G401 (cell line): Measurements from ENCODE around the gene IL10RA. TPM values are rescaled to one million over a fixed set of nuclear protein-coding genes. Genes with fewer than 3 reads are reported as not detected.
"Not testable (repeated sequence)": the region's sequence is repeated elsewhere in the genome, so short reads cannot be mapped to it uniquely, and the experiment has no call there.

Experiments
- DNase-seq: peaks from one replicate; pipeline ENCODE4 v3.0.0-alpha.2; 2015; ENCODE audit warnings: low spot score
- in situ Hi-C: cut with HindIII; loops from 2 replicates; pipeline ENCODE4 v1.10.0; 2016; ENCODE audit warnings: low sequenced_read_pairs, mixed read lengths
- total RNA-seq: library from RNA; depleted of rRNA; stranded (reverse); fragments of >200 nt; shearing (Covaris generic); gene quantifications from 2 replicates; pipeline ENCODE4 v1.2.3, GENCODE V29; 2014

Gene IL10RA
- total RNA-seq, 1 experiment from 2014 or later: not detected

DNA sequence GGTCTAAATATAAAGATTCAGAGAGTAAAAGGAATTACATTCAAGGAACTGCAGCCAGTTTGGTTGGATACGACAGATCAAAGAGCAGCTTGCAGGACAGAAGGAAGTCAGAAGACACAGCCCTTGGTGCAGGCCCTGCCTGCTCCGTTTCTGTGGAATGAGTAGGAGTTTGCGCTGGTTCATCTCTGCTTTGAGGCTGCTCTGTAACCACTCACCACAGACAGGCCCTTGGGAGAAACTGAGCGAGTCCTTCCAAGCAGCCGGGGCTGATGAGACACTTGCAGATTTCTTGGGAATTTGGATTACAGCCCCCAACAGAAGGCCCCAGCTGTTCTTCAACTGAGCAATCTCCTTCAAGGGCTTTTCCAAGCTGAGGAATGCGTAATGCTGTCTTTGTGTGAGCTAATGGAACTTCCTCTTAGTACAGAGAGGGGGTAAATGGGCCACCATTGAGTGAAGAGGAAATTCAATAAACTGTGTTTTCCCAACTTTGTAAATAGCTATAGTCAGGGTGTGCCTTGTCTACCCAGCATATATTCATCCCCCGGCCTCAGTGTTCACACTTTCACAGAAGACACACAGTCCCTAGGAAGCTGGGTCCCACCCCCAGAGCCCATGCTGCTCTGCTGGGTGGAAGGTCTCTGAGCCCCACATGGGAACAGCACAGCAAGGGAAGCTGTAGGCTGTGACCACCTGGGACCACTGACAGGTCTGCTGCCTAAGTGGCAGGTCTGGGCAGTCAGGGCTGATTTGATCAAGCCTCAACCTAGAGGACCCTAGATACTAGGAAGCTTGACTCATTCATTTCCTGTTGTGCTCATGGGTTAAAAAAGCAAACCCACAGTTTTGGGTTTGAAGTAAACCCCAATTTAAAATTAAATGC is 16.6 kb downstream of the IL10RA start:
- in situ Hi-C loops: no loop called here
- DNase-seq: no peak

- in situ Hi-C loops: no loop called here
- DNase-seq: no peak
These were observed 17.3 kb downstream of the IL10RA start for GRCh38 chr11:118003456-118003855.

DNA sequence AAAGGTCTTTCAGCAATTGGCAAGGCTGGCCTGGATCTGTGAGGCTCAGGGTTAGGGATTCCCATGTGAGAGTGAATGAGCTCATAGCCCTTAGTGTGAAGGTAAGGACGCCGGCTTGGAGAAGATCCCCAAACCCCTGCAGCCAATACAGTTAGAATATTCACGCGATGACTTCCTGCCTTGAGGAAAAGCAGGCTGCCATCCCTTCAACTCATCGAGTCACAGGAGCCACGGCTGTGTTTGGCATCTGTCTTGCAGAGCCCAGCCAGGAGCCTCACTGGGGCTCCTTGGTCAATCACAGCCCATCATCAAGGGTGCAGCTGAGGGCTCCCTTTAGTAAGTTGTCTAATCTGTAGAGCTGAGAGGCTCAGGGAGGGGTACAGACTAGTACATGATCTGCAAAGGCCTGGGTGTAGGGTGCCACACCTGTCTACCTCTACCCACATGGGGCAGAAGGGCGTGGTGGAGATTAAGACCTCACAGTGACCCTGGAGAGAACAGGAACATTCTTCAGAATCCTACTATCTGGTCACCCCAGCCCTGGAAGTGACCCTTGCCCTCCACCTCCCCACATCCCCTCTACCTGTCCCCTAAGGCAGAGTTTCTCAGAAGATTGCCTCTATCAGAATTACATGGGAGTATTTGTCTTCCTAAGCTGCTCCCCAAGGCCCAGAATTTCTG is 18.5 kb downstream of the IL10RA start:
- DNase-seq: no peak
- in situ Hi-C loops: no loop called here

DNA sequence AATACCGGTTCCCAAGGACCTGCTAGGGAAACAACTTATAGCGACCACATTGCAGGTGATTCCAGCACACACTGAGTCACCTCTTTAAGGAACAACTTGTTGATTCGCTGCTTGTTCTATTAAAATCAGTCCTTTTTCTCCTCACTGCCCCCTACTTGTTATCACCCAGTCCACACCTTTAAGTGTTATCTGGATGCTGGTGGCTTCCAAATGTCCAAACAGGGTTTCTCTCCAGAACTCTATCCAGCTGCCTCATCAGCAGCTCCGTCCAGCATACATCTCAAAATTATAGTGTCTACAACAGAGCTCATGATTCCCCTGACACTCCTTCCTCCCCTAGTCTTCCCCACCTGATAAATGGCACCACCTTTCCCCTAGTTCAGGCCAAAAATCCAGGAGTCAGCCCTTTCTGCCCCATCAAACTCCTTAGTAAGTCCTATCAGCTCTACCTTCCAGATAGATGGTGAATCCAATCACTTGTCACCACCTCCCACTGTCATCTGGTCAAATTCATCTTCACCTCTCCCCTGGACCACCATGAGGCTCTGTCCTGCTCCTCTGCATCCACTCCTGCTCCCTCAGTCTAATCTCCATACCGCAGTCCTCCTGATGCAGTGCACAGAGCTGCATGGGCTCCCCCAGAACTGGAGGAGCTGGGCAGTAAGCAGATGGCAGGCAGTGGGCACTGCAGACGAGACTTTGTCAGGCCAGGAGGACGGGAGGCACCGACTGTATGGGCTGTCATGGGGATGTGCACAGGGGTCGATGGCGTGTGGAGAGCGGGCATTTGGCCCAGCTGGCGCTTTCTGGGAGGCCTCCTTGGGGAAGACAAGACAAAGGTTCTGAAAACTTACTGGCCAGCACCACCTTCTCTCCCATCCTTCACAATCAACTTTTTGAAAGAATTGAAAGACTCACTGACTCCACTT is 19.3 kb downstream of the IL10RA start:
- no peak for DNase-seq
- in situ Hi-C loops: no loop called here

- no peak for DNase-seq
- in situ Hi-C loops: no loop called here
These were observed 19.9 kb downstream of the IL10RA start for GRCh38 chr11:118006153-118006534.

GRCh38 chr11:118007040-118007439 is 20.8 kb downstream of the IL10RA start:
- no peak for DNase-seq
- in situ Hi-C loops: no loop called here

GRCh38 chr11:118007563-118008270 is 21.5 kb downstream of the IL10RA start:
- in situ Hi-C loops: not testable (repeated sequence)

DNA sequence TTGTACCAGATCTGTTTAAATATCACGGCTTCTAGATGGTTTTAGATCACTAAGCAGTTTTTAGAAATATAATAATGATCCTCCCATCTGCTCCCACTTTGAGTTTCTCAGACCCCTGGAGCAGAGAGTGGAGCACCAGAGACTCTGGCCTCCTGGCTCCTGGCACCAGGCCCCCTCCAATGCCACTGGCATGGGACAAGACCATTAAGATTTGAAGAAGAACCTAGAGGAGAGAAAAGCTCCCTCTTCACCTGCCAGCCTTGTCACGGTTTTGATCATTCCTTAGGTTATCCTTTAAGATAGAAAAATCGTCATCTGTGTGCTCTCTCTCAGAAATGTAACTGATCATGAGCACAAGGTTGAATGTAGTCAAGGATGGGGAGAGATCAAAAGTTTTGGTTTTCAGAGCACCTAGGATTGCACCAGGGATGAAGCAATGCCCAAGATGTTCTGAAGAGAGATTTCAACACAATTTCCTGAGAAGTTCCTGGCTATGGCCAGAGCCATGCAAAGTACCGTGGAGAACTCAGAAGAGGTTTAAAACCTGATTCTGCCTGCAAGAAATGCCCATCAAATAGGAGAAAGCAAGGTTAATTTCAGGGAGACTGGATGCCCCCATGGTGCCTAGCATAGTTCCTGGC is 22.2 kb downstream of the IL10RA start:
- no peak for DNase-seq
- in situ Hi-C loops: no loop called here

More at GRCh38 chr11:118007563-118008270, 21.5 kb downstream of the IL10RA start:
- DNase-seq: not testable (repeated sequence)

DNA sequence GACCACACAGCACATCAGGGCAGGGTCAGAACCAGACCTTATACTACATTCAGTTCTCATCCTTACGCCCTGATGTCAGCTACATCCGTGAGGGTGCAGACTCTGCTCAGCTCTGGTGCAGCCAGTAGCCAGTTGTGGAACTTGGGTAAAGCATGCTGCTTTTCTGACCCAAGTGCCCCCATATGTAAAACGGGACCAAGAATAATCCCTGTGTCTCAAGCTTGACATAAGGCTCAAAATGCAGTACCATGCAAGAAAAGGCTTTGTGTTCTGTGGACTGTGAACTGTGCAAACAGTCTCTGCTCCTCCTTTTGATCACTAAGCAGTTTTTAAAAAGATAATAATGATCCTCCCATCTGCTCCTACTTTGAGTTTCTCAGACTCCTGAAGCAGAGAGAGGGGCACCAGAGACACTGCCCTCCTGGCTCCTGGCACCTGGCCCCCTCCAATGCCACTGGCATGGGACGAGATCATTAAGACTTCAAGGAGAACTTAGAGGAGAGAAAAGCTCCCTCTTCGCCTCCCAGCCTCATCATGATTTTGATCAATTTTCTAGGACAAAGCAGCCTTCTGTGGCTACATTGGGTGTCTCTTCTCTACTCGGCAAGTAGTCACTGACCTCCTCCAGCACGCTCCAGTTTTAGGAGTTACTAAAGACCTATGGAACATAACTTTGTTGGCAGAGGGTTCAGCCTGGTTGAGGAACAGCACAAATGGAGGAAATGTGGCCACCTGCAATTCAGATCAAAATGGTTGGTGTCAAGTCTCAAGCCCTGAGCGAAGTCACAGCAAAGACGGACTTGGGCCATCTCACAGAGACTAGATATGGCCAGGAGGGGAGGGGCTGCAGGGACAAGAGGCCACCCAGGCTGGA is 23.9 kb downstream of the IL10RA start:
- in situ Hi-C loops: no loop called here
- no peak for DNase-seq

DNA sequence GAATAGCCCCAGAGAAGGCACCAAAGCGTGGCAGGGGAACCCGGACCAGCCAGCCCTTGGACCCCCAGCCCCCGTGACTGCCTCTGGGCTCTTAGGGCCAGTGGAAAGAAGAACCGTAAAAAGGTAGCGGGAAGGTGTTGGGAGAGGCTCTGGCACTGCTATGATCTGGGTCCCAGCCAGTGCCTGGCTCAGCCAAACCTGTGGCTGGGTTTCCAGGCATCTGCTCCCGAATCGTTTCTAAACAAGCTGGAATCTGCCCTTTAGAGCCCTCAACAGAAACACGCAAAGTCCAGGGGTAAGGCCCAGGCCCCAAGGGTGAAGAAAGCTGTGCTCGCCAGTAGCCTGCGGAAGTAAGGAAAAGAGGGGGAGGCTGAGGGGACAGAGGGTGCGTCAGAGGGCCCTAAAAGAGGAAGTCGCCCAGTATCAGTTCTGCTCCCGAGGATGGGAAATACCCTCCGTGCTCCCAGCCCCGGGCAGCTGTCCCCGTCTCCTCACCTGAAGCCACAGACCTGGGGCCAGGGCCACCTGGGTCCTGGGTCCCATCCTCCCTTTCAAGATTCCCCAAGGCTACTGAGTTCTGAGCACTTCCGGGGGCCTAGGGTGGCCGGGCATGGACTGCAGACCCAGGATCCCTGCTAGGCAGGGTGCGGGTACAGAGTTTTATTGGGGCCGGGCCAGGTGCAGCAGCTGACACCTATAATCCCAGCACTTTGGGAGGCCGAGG is 24.7 kb downstream of the IL10RA start:
- peak; percentile 27 for DNase-seq
- in situ Hi-C loops: no loop called here

DNA sequence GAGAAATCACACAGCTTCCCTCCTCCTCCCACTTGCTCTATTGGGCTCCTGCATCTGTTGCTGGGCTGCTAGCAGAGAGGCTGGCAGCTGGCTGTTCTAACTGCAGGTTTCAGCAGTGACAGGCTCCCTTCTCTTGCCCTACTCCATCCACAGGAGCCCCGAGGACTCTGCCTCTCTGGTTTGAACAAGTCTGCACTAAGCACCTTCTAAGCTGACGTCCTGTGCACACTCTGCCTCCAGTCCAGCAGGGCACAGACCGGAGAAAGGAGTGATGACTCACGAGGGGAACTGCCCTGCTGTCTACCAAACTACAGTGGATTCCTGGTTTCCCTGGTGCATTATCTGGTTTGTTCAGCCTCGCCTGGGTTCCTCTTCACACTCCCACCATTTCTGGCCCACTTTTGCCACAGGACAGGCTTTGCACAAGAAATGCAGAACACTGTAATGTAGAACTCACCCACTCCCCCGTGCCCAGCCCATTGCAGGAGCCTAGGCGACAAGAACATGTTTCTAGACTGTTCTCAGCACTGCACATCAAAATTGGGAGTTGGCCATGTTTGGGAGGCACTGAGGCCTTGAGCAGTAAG is 26.0 kb downstream of the IL10RA start:
- no peak for DNase-seq
- in situ Hi-C loops: no loop called here

GRCh38 chr11:118014022-118014421 is 27.8 kb downstream of the IL10RA start:
- no peak for DNase-seq
- in situ Hi-C loops: no loop called here

DNA sequence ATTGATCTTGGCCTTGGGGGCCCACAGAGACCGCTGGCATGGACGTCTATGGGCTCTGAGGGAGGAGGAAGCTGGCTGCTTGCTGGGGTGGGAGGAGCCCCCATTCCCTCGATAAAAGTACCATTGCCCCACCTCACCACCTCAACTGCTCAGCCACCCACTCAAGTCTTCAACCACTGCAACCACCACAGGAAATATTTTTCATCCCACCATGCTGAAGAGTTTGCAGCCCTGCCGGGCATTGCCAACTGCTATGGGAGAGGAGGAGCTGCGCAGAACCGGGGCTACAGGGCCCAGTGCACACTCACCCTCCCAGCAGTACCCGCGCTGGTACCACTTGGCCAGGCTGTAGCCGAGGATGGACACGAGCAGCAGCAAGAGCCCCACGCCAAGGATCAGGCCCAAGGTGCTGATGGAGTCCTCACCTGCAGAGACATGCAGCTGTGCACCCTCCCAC is 29.2 kb downstream of the IL10RA start:
- no peak for DNase-seq
- in situ Hi-C loops: no loop called here

DNA sequence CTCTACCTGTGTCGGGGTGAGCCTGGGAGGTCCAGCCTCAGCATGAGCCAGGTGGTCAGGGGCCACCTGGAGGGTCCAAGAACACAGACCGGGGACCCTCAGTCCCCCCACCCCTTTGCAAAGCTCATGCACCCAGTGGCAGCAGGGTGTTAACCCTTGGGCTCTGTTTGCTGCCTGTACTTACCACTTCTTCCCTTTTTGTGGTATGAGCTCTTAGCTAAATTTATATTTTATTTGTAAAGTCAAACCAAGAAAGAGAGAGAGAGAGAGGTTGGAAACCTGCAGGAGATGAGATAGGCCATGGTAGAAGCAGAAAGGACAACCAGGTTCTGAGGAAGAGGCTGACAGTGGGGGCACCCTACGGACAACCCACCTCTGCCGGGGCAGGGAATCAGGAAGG is 29.9 kb downstream of the IL10RA start:
- DNase-seq: no peak
- in situ Hi-C loops: no loop called here

DNA sequence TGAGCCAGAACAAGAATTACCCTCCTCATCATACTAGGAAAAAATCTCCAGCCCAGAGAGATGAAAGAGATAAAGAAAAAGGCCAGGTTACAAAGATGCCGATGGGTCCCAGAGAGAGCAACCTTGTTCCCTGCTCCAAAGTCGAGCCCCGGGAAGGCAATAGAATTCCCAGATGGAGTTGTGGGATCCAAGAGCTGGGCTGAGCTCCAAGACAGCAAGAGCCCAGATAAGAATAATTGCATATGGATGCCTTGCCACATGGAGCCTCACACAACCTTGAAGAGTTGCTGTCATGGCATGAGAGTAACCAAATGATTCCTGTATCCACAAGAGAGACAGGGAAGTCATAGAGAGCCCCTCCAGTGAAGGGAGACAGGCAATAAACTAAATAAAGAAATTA is 30.9 kb downstream of the IL10RA start:
- DNase-seq: no peak
- in situ Hi-C loops: no loop called here

- in situ Hi-C loops: no loop called here
- DNase-seq: no peak
These were observed 31.6 kb downstream of the IL10RA start for GRCh38 chr11:118017631-118018315.
